Mucosa of descending colon (tissue), 3 donors: Measurements from ENCODE around the gene CCR6. TPM values are rescaled to one million over a fixed set of nuclear protein-coding genes. Genes with fewer than 3 reads are reported as not detected.

Source experiments
- ATAC-seq: fragments of 200-7000 bp; cut with Tn5 transposase; one replicate; pipeline ENCODE4 v1.9.1; 2020; ENCODE audit warnings: mild to moderate bottlenecking, moderate library complexity
- DNase-seq, 3 donors: peaks; one replicate each; pipeline ENCODE4 v3.0.0-alpha.2; 2020
- H3K36me3 ChIP-seq: fragments of 200-600 bp; one replicate; pipeline ENCODE4 v1.8.0; 2021; ENCODE audit warnings: low read depth, mild to moderate bottlenecking
- H3K4me1 ChIP-seq: fragments of 200-600 bp; one replicate; pipeline ENCODE4 v1.8.0; 2021; ENCODE audit warnings: low read depth, mild to moderate bottlenecking
- H3K4me3 ChIP-seq: fragments of 200-600 bp; one replicate; pipeline ENCODE4 v1.8.0; 2021; ENCODE audit warnings: mild to moderate bottlenecking
- H3K9me3 ChIP-seq: fragments of 200-600 bp; one replicate; pipeline ENCODE4 v1.8.0; 2021; ENCODE audit warnings: mild to moderate bottlenecking
- CTCF ChIP-seq: fragments of 200-600 bp; IDR thresholded peaks from one replicate; pipeline ENCODE4 v1.8.0; 2022; ENCODE audit warnings: antibody characterized with exemption, mild to moderate bottlenecking
- intact Hi-C, 2 donors: fragments of 100-400 bp; cut with DNase I in 1 of 2; cut with micrococcal nuclease in 1 of 2; formaldehyde crosslinking; loops; one replicate each; pipeline versions ENCODE4 v1.11.0 to v1.11.1; 2022; cut with DNase I, micrococcal nuclease
- total RNA-seq, 3 donors: library from RNA; stranded (reverse); fragmentation: NEBNext Ultra II Directional in 2 of 3; extraction: Animal tissue kit (Norgen Biotek cat#: 25700) in 2 of 3; gene quantifications; one replicate each; pipeline versions ENCODE4 v1.2.1 to v1.2.4, GENCODE V29; 2021 to 2023
- donor health status: DM: no; HTN: no; CAD: no; lungs with moderate emphysema.
- donor health status: DM: no; HTN: no; CAD: no.
- donor health status: DM: no; HTN: yes; CAD: no.

The CCR6 gene
- total RNA-seq, 3 donors from 2014 or later, result 0.17 to 0.43 TPM; not detected in 1

DNA sequence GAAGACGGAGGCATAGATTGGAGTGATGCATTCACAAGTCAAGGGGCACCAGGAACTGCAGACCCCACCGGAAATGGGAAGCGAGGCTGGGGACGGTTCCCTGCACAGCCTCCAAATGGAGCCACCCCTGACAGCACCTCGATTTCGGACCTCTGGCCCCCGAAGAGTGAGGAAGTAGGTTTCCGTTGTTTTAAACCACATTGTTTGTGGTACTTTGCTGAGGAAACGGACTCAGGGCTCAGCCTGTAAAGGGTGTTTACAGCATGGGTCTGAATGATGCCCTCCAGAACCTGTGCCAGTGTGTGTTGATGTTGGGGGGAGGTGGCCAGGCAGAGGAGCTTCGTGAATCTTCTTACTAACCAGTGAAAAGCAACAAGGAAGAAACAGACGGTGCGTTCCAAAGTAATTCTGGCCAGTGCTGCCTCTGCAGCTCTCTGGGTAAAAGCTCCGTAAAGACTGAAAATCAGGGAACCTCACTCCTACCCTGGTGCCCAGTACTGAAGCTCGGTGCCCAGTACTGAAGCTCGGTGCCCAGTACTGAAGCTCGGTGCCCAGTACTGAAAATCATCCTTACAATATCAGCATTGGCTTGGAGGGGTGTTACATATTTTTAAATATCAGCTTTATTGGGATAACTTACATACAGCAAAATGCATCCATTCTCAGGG is 30.1 kb upstream of the CCR6 start:
- Histone ChIP-seq H3K9me3 (peaks cover 3% of the 10 kb centered on the region), H3K4me1 (no peaks in the 10 kb centered on the region), H3K4me3 (no peak overlapping the region), H3K36me3 (no peaks in the 10 kb centered on the region)
- TF ChIP-seq CTCF, result no peak
- intact Hi-C loops, result no loop called here
- ATAC-seq (peak; percentile 4), DNase-seq (no peak)

DNA sequence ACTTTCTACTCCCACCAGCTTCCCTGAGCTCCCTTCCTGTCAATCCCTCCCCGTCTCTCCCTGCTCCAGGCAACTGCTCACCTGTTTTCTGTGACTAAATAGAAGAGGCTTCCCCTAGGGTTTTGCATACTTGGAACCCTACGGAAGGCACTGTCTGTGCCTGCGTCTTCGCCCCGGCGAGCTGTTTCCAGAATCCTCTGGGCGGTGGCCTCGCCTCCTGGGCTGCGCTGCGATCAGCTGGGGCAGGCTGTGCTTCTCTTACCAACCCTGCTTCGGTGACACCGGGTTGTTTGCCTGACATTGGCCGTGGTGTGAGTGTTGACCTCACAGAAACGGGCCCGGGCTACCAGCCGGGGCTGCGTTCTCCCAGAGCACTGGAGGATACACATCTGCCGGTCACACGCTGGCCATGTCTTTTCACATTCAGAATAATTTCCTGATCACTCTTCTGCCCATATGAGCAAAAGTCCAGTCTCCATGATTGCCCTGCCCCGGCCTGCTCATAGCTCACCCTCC is 29.4 kb upstream of the CCR6 start:
- no peak for TF ChIP-seq CTCF
- H3K36me3 ChIP-seq, result no peaks in the 10 kb centered on the region
- no peaks in the 10 kb centered on the region for H3K4me1 ChIP-seq
- ATAC-seq (peak; percentile 11), DNase-seq (no peak)
- no peak overlapping the region for H3K4me3 ChIP-seq
- intact Hi-C loops, result no loop called here
- no peaks in the 10 kb centered on the region for H3K9me3 ChIP-seq

- no peaks in the 10 kb centered on the region for H3K4me1 ChIP-seq
- no peak for TF ChIP-seq CTCF
- DNase-seq (peak; percentile 47 to 86 (median 53)), ATAC-seq (peak; percentile 74)
- no peaks in the 10 kb centered on the region for H3K9me3 ChIP-seq
- intact Hi-C loops, result no loop called here
- no peak overlapping the region for H3K4me3 ChIP-seq
- no peaks in the 10 kb centered on the region for H3K36me3 ChIP-seq
Observed at GRCh38 chr6:167093922-167094432, 28.9 kb upstream of the CCR6 start.

GRCh38 chr6:167094436-167094819 is 28.5 kb upstream of the CCR6 start:
- Histone ChIP-seq H3K36me3 (no peaks in the 10 kb centered on the region), H3K9me3 (no peaks in the 10 kb centered on the region), H3K4me1 (no peaks in the 10 kb centered on the region), H3K4me3 (no peak overlapping the region)
- ATAC-seq (no peak), DNase-seq (no peak)
- intact Hi-C loops, result no loop called here
- no peak for TF ChIP-seq CTCF

- Histone ChIP-seq H3K36me3 (no peaks in the 10 kb centered on the region), H3K4me3 (no peak overlapping the region), H3K4me1 (no peaks in the 10 kb centered on the region), H3K9me3 (no peaks in the 10 kb centered on the region)
- ATAC-seq (peak; percentile 52), DNase-seq (no peak)
- TF ChIP-seq CTCF, result no peak
- intact Hi-C loops, result no loop called here
Observed at GRCh38 chr6:167094820-167095637, 27.9 kb upstream of the CCR6 start.
